ENCODE data around the gene CSNK2A2. TPM values are rescaled to one million over a fixed set of nuclear protein-coding genes. Genes with fewer than 3 reads are reported as not detected.

Gene CSNK2A2
- total and polyA plus RNA-seq, 2 experiments from 2014 or later: 44.7 to 102 TPM

GRCh38 chr16:58234831-58235595 is 37.1 kb upstream of the CSNK2A2 start:
- no peaks in the 10 kb centered on the region for H3K9me3 Mint-ChIP-seq
- no peak overlapping the region; the same call in 2 of the 3 replicates for H3K4me3 Mint-ChIP-seq
- no peaks in the 10 kb centered on the region for H3K79me2 ChIP-seq (replicated peaks; ENCODE audit: insufficient read depth)
- H2AFZ ChIP-seq: 0 out of 2 replicates have a peak overlapping the region, but pooled peaks have one; percentile 5
- H3K4me1 ChIP-seq (ENCODE audit: insufficient read depth): peaks cover 17% of the 10 kb centered on the region
- H3K4me3 ChIP-seq: no peak overlapping the region
- H3F3A ChIP-seq (replicated peaks; ENCODE audit: low read depth): no peaks in the 10 kb centered on the region
- no peaks in the 10 kb centered on the region for H3K9me2 ChIP-seq (ENCODE audit: insufficient read depth)
- H3K27ac Mint-ChIP-seq: no peak overlapping the region
- H3K27me3 ChIP-seq (ENCODE audit: insufficient read depth): no peaks in the 10 kb centered on the region
- H3K4me2 ChIP-seq: no peak overlapping the region; the same call in 1 of the 2 replicates
- no peaks in the 10 kb centered on the region for H3K36me3 ChIP-seq (ENCODE audit: insufficient read depth)
- TF ChIP-seq ZNF462 (CRISPR knock-in tag; IDR thresholded peaks at IDR 0.05) (no peak), CTCF (conservative IDR thresholded peaks at IDR 0.05; ENCODE audit: low read depth in 2 of 2) (no peak), STAT1 (IDR thresholded peaks at IDR 0.05; ENCODE audit: unreplicated experiment) (no peak), ETS1 (IDR thresholded peaks at IDR 0.05) (no peak), JUNB (IDR thresholded peaks at IDR 0.05; ENCODE audit: unreplicated experiment) (no peak), NANOG (IDR thresholded peaks at IDR 0.05; ENCODE audit: borderline replicate concordance) (no peak), POLR2AphosphoS5 (IDR thresholded peaks at IDR 0.05; ENCODE audit: low read depth) (no peak), ZNF114 (CRISPR knock-in tag; IDR thresholded peaks at IDR 0.05) (no peak), EZH2phosphoT487 (IDR thresholded peaks at IDR 0.05; ENCODE audit: unreplicated experiment) (no peak), REST (IDR thresholded peaks at IDR 0.05; ENCODE audit: unreplicated experiment) (no peak), ZNF331 (CRISPR knock-in tag; IDR thresholded peaks at IDR 0.05; ENCODE audit: low read depth) (no peak), EZH2 (IDR thresholded peaks at IDR 0.05; ENCODE audit: low read depth, unreplicated experiment) (no peak), CREB1 (CRISPR knock-in tag; IDR thresholded peaks at IDR 0.05; ENCODE audit: low read depth) (no peak)
- no peak for ATAC-seq
- no peaks in the 10 kb centered on the region for H4K20me1 ChIP-seq (replicated peaks; ENCODE audit: insufficient read depth)
- H3K36me3 Mint-ChIP-seq (ENCODE audit: low read depth): no peaks in the 10 kb centered on the region
- peaks cover 20% of the 10 kb centered on the region for H3K4me1 Mint-ChIP-seq
- H3K27me3 Mint-ChIP-seq (ENCODE audit: insufficient read depth, low read depth, poor library complexity): peaks cover 10% of the 10 kb centered on the region
- peak; percentile 39 for DNase-seq (ENCODE audit: low spot score)
- no peak overlapping the region for H3K27ac ChIP-seq (ENCODE audit: low read depth)
